T47D (cell line): ENCODE data around the gene AFF3.
"Not testable (repeated sequence)": the region's sequence is repeated elsewhere in the genome, so short reads cannot be mapped to it uniquely, and the experiment has no call there.

ENCODE experiments used
- DNase-seq, 2 experiments: peaks; one replicate each; pipeline versions ENCODE4 v3.0.0 to v3.0.0-alpha.2; 2011 to 2012; ENCODE audit warnings: low read depth in 1 of 2, low spot score in 1 of 2
- JUND ChIP-seq: IDR thresholded peaks from 2 replicates; pipeline ENCODE4 v1.6.1; 2012; ENCODE audit warnings: low read depth
- in situ Hi-C: cut with HindIII; loops from 2 replicates; pipeline ENCODE4 v1.10.0; 2016; ENCODE audit warnings: low sequenced_read_pairs, low pct_unique_long_range_greater_than_20kb

The AFF3 gene

DNA sequence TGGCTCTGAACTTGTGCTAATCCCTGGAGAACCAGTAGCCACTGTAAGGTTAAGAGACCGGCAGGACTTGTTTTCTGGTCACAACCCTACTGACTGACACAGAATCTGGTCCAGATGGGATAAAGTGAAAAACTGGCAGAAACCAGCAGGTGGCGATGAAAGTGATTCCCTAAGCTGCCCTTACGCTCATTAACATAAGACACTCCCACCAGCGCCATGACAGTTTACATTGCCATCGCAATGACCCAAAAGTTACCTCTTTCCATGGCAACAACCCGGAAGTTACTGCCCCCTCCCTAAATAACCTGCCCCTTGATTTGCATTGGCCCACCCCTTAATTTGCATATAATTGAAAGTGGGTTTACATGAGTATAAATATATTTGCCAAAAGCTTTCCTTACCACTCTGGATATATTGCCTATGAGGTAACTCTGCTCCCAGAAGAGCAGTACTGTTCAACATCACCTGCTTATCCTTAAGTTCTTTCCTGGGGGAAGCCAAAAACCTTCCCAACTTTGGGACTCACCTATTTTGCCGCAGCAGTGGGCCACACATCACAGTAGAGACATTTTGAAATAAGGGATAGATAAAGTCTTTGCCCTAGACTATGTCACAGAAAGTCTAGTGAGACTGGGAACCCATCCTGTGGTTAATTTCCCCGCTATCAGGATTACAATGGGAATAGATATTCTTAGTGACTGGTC is 35.8 kb upstream of the AFF3 start:
- no peak for TF ChIP-seq JUND
- in situ Hi-C loops, result no loop called here
- peak; percentile 46 to 96 for DNase-seq

DNA sequence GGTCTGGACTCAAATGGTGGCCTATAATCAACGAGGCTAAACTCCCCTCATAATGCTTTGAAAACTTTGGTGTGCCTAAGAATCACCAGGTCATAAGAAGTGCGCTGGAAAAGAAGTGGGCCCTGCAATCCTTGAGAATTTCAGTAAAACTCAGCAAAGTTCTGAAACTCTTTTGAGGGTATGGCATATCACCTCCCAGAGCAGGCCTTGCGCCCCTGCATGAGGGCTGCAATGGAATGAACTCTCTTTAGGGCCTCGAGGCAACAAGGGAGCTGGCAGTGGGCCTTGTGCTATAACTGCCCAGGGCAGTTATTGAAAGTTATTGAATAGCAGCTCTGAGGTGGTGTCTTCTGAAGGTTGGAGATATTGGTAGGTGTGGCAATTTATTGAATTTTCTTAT is 34.5 kb upstream of the AFF3 start:
- TF ChIP-seq JUND, result no peak
- no peak for DNase-seq
- in situ Hi-C loops, result no loop called here

DNA sequence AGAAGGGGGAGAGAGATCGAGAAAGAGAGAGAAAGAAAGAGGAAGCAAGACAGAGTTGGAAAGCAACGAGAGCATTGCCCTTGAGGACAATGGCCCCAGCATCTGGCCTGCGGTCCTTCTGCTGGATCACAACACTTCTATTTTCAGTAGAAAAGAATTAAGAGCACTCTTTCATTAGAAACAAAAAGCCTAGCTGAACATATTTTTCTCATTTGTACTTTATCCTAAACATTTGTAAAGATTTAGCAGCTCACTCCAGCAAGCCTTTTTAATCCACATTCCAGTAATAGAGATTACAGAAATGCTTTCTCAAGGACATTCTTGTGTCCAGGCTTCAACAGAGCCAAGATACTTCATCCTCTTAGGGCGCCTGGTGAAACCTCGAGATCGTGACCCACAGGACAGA is 31.6 kb upstream of the AFF3 start:
- no peak for TF ChIP-seq JUND
- DNase-seq, result no peak
- in situ Hi-C loops, result no loop called here

DNA sequence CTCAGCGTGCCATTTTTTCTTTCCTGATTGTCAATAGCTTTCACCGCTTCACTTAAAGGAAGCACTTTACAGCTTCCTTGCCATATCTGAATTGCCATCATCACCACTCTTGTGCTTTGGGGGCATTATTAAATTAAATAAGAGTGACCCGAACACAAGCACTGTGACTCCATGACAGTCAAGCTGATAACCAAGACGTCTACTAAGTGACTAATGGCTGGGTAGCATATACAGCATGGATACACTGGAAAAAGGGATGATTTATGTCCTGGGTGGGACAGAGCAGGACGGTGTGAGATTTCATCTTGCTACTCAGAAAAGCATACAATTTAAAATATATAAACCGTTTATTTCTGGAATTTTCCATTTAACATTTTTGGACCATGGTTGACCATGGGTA is 24.3 kb upstream of the AFF3 start:
- in situ Hi-C loops, result no loop called here
- DNase-seq, result no peak
- TF ChIP-seq JUND, result no peak

DNA sequence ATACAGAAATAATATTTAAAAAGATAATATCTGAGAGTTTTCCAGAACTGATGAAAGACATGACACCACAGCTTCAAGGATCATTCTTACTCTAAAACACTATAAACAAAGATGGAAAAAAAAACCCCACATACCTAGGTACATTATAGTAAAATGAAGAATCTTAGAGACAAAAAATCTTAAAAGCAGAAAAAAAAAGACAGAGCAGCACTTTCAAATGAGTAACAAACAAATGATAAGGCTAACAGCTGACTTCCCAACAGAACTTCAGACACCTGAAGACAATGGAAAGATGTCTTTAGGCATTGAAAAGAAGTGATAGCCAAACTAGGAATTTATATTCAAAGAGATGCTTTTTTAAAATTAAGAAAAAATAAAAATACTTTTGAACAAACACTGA is 21.2 kb upstream of the AFF3 start:
- DNase-seq, result no peak
- in situ Hi-C loops, result no loop called here
- TF ChIP-seq JUND, result no peak

DNA sequence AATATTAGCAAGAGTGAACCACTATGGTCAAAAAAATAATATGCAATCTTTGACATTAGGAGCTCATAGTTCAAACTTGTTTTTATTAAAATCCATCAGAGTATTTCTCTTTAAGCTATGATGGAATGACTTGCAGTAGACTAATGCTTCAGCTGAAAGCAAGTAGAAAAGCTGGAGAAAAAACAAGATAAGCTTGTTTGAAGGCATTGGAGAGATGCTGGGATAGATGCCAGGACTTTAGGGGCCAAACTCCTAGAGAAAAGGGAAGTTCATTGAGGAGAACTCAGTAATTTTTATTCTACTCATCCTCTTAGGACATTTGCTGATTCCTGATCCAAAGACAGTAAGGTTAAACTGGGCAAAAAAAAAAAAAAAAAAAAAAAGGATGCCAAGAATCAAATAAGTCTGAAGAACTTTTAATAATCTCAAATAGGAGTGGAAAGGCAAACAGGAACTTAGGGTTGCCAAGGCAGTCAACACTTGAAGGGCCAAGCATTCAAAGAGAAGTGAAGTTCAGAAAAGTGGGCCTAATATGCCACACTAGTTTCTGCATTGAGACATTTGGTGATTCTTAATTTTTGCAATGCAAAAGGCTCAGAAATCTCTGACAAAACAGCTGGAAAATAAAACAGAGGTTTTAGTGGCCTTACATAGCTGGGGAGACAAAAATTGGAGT is 19.7 kb upstream of the AFF3 start:
- no peak for TF ChIP-seq JUND
- DNase-seq, result no peak
- in situ Hi-C loops, result no loop called here

DNA sequence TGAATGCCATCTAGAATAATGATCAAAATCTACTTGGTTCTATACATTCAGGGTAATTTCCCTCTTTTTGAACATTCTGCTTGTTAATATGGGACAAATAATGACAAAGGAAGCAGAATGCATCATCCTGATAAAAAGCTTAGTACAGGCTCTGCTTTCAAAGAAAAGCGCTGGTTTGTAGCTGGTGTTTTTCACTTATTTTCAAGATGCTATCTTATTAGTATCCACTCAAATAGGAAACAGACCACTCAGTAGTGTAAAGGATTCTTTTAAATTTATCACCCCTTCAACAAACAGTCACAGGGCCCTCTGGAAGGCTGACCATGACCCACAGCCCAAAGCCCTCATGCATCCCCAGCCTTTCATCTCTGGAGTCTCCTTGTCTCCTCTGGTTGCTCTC is 18.0 kb upstream of the AFF3 start:
- no peak for DNase-seq
- TF ChIP-seq JUND, result no peak
- in situ Hi-C loops, result no loop called here

DNA sequence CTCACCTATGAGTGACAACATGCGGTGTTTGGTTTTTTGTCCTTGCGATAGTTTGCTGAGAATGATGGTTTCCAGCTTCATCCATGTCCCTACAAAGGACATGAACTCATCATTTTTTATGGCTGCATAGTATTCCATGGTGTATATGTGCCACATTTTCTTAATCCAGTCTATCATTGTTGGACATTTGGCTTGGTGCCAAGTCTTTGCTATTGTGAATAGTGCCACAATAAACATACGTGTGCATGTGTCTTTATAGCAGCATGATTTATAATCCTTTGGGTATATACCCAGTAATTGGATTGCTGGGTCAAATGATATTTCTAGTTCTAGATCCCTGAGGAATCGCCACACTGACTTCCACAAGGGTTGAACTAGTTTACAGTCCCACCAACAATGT is 9.4 kb upstream of the AFF3 start:
- in situ Hi-C loops, DNase-seq: not testable (repeated sequence)

DNA sequence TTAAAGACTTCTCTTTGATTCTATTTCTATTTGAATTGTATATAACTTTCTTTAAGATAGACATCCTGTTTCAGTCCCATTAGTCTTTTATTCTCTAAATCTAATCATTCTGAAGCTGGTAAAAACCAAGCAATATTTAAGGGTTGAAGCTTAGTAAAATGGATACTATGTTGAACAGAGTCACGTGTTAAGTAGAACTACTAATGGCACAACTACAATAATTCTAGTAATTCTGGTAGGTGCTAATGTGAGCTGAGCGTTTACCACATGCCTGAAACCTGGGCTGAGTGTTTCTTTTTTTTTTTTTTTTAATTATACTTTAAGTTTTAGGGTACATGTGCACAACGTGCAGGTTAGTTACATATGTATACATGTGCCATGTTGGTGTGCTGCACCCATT is 8.9 kb upstream of the AFF3 start:
- TF ChIP-seq JUND, result no peak
- in situ Hi-C loops, result no loop called here

DNA sequence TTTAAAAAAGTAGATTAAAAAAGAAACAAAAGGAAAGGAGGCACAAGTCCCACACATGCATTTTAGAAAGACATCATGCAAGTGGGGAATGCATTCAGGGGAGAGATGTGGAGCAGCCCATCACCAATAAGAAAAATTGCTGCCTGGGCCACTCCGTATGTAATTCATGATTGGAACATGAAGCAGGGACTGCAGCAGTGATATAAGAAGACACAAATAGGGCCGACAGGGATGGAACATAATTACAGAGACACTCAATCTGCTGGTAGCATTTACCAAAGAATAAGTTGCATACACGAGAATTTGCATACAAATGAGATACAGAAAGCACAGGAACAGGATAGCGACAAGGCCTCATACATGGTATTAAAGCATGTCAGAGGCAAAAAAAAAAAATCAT is 6.5 kb upstream of the AFF3 start:
- no peak for DNase-seq
- TF ChIP-seq JUND, result no peak
- in situ Hi-C loops, result no loop called here

More for the DNA sequence above, 8.9 kb upstream of the AFF3 start:
- DNase-seq, result no peak

DNA sequence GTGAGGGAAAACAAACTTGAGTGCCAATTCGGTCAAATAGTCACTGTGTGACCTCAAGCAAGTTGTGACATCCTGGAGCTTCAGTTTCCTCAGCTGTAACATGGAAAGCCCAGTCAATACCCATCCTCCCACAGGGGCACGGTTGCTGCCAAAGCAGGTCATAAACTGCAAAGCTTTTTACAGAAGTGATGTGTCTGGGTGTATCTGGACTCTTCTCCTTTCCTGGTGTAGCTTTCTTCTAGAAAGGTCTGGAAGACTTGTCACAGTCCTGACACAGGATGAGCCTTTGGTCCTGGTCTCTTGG is 4.2 kb upstream of the AFF3 start:
- TF ChIP-seq JUND, result no peak
- peak in 1 of 2 experiments; percentile 33 for DNase-seq
- in situ Hi-C loops, result no loop called here

DNA sequence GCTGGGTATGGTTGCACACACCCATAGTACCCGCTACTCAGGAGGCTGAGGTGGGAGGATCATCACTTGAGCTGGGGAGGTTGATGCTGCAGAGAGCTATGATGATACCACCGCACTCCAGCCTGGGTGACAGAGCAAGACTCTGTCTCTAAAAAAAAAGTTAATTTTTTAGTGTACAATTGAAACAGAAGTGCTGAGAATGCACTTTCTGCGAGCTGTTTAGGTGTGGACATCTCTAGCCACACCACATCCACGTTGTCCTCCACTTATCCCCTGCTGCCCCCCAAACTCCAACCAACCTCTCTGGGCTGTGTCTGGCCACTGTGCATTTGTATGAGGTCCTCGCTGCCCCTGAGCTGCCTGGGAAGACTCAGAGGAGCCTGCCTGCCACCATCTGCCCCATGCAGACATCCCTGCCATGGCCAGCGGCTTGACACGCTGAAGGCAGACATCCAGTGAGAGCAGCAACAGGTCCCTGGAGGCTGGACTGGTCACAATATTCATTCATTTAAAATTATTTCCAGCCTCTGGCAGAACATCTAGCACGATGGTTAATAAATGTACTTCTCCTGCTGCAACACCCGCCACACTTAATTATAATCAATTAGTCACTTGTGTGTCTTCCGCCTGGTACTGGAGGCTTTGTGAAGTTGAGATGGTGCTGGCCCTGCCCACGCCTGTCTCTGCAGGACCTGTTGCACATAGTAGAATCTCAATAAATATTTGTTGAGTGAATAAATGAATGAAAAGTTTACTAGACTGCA is 3.7 kb upstream of the AFF3 start:
- in situ Hi-C loops, result no loop called here
- no peak for TF ChIP-seq JUND
- DNase-seq, result no peak

DNA sequence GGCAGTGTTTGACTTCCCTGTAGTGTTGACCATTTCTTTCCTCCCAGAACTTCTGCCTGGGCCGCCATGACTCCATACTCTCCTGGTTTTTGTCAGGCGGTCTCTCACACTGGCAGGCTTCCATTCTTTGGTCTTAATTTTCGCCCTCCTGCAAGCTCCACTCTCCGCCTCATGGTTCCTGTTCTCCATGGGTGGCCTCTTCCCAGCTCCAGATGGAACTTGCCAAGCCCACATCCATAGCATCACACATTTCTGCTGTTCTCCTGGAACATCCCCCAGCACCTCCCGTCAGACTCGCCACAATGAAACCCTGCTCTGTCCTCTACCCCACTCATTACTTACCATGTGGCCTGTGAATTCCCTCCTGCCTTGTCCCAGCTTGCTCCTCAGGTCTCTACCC is 896 bp upstream of the AFF3 start:
- no peak for DNase-seq
- in situ Hi-C loops, result no loop called here
- no peak for TF ChIP-seq JUND

DNA sequence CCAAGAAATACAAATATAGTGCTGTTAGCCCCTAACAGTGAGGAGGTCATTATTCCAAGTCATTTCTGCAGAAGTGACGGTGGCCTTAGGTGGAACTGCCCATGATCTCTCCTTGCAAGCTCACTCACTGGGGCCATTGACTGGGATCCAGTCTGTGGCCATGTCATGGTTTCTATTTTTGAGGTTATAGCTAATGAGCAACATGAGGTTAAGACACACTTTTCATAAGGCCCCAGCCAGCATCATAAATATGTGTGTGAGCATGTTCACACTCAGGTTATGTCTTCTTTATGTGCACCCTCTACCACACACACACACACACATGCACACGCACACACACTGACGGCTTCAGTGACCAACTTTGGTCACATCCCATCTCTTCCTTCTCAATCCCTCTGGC is 484 bp downstream of the AFF3 start:
- no peak for TF ChIP-seq JUND
- no peak for DNase-seq
- in situ Hi-C loops, result no loop called here
